SK-N-SH (cell line): ENCODE measurements around the gene GHRHR. TPM values are rescaled to one million over a fixed set of nuclear protein-coding genes. Genes with fewer than 3 reads are reported as not detected.

Experiments used
- CTCF ChIA-PET: fragments of 300-600, 350-600 bp; formaldehyde crosslinking; extraction: SDS; loops from one replicate; lab custom pipeline; 2021; lab: Yijun Ruan, JAX
- POLR2A ChIA-PET: fragments of 350-600 bp; sonication (Branson Sonifier 250); formaldehyde crosslinking; extraction: SDS; loops from one replicate; lab custom pipeline; 2020; ENCODE audit warnings: antibody characterized with exemption, inconsistent platforms; lab: Yijun Ruan, JAX
- DNase-seq: peaks from one replicate; pipeline ENCODE4 v3.0.0; 2012
- H2AFZ ChIP-seq: fragments of 200-600 bp; sonication (generic); 2 replicates; pipeline ENCODE4 v1.8.1; 2016; ENCODE audit warnings: antibody characterized with exemption, mild to moderate bottlenecking, low read depth
- H3F3A ChIP-seq: fragments of 200-600 bp; sonication (generic); replicated peaks from 2 replicates; pipeline ENCODE3; 2016; ENCODE audit warnings: antibody characterized with exemption, mild to moderate bottlenecking; ENCODE audit not compliant: insufficient read depth
- H3K27ac ChIP-seq, 2 experiments: fragments of 200-500 bp in 1 of 2; fragments of 200-600 bp in 1 of 2; sonication (Bioruptor generic) in 1 of 2; sonication (generic), shearing (Covaris generic) in 1 of 2; 2 replicates each; pipeline versions ENCODE4 v1.5.1 to v1.6.1; 2014 to 2016; ENCODE audit warnings: low read depth in 2 of 2, inconsistent platforms in 1 of 2, low read length in 1 of 2, mild to moderate bottlenecking in 1 of 2, mixed read lengths in 1 of 2
- H3K27me3 ChIP-seq: fragments of 200-600 bp; sonication (generic), shearing (Covaris generic); 2 replicates; pipeline ENCODE4 v1.6.1; 2016; ENCODE audit warnings: mixed run types; ENCODE audit not compliant: insufficient read depth
- H3K36me3 ChIP-seq, 2 experiments: fragments of 200-500 bp in 1 of 2; fragments of 200-600 bp in 1 of 2; sonication (Bioruptor generic) in 1 of 2; sonication (generic) in 1 of 2; replicated peaks in 1 of 2; 2 replicates each; pipeline versions ENCODE3 to v1.5.1; 2014 to 2016; ENCODE audit warnings: low read length in 1 of 2, mild to moderate bottlenecking in 1 of 2; ENCODE audit not compliant: insufficient read depth in 2 of 2, control insufficient read depth in 1 of 2
- H3K4me1 ChIP-seq, 2 experiments: fragments of 200-500 bp in 1 of 2; fragments of 200-600 bp in 1 of 2; sonication (Bioruptor generic) in 1 of 2; sonication (generic), shearing (Covaris generic) in 1 of 2; 2 replicates each; pipeline versions ENCODE4 v1.5.1 to v1.6.1; 2014 to 2016; ENCODE audit warnings: low read depth in 1 of 2, low read length in 1 of 2, mixed run types in 1 of 2; ENCODE audit not compliant: insufficient read depth in 2 of 2, control insufficient read depth in 1 of 2
- H3K4me2 ChIP-seq: fragments of 200-600 bp; sonication (generic), shearing (Covaris generic); 2 replicates; pipeline ENCODE4 v1.6.1; 2017; ENCODE audit warnings: mixed run types
- H3K4me3 ChIP-seq, 2 experiments: fragments of 200-500 bp in 1 of 2; fragments of 200-600 bp in 1 of 2; sonication (Bioruptor generic) in 1 of 2; sonication (generic), shearing (Covaris generic) in 1 of 2; 2 replicates each; pipeline versions ENCODE4 v1.5.1 to v1.8.1; 2014 to 2016; ENCODE audit warnings: low read depth in 2 of 2, inconsistent platforms in 1 of 2, low read length in 1 of 2, mild to moderate bottlenecking in 1 of 2, mixed read lengths in 1 of 2, moderate library complexity in 1 of 2
- H3K79me2 ChIP-seq: fragments of 200-600 bp; sonication (generic); 2 replicates; pipeline ENCODE4 v1.8.1; 2017; ENCODE audit warnings: mild to moderate bottlenecking; ENCODE audit not compliant: insufficient read depth
- H3K9ac ChIP-seq: fragments of 200-600 bp; sonication (generic); 2 replicates; pipeline ENCODE4 v1.6.1; 2017; ENCODE audit warnings: mixed run types
- H3K9me2 ChIP-seq: fragments of 200-600 bp; sonication (generic); 2 replicates; pipeline ENCODE4 v1.6.1; 2017; ENCODE audit warnings: mixed run types
- H3K9me3 ChIP-seq: fragments of 200-600 bp; sonication (generic); 2 replicates; pipeline ENCODE4 v1.6.1; 2017; ENCODE audit warnings: mixed run types, mild to moderate bottlenecking, moderate library complexity
- H4K20me1 ChIP-seq: fragments of 200-600 bp; sonication (generic); 2 replicates; pipeline ENCODE4 v1.6.1; 2017; ENCODE audit warnings: mild to moderate bottlenecking, mixed run types; ENCODE audit not compliant: insufficient read depth
- EP300 ChIP-seq, 2 experiments: IDR thresholded peaks; 2 replicates each; pipeline versions ENCODE4 v1.4.0 to v1.6.1; 2012; ENCODE audit warnings: borderline replicate concordance in 1 of 2, low read depth in 1 of 2, low read length in 1 of 2
- EZH2phosphoT487 ChIP-seq: fragments of 200-600 bp; sonication (generic); IDR thresholded peaks from 2 replicates; pipeline ENCODE4 v1.6.1; 2017; ENCODE audit warnings: low read depth, mixed run types, mild to moderate bottlenecking, antibody characterized with exemption, moderate library complexity, borderline replicate concordance
- FOXJ3 ChIP-seq: sonication (generic); formaldehyde crosslinking; IDR thresholded peaks from 2 replicates; pipeline ENCODE4 v1.5.1; 2020; ENCODE audit warnings: mild to moderate bottlenecking, missing genetic modification reagents
- FOXM1 ChIP-seq: IDR thresholded peaks from 2 replicates; pipeline ENCODE4 v1.4.0; 2012; ENCODE audit warnings: low read depth, mild to moderate bottlenecking
- GABPA ChIP-seq: IDR thresholded peaks from 2 replicates; pipeline ENCODE4 v1.4.0; 2012; ENCODE audit warnings: low read depth, mild to moderate bottlenecking
- GATA2 ChIP-seq: sonication (generic); formaldehyde crosslinking; IDR thresholded peaks from 2 replicates; pipeline ENCODE4 v1.5.0; 2020; ENCODE audit warnings: mild to moderate bottlenecking, missing genetic modification reagents
- IRF3 ChIP-seq: fragments of 150-350 bp; IDR thresholded peaks from 2 replicates; pipeline ENCODE4 v1.6.1; 2016; ENCODE audit warnings: mild to moderate bottlenecking, low read depth, low read length
- MAX ChIP-seq: IDR thresholded peaks from 2 replicates; pipeline ENCODE4 v1.4.0; 2012; ENCODE audit warnings: low read depth
- MXI1 ChIP-seq: IDR thresholded peaks from 2 replicates; pipeline ENCODE4 v1.6.1; 2012; ENCODE audit warnings: mild to moderate bottlenecking, low read depth, low read length, improper control_type of control experiment
- NFIC ChIP-seq: IDR thresholded peaks from 2 replicates; pipeline ENCODE4 v1.4.0; 2012; ENCODE audit warnings: borderline replicate concordance
- PBX3 ChIP-seq: IDR thresholded peaks from 2 replicates; pipeline ENCODE4; 2012
- RXRA ChIP-seq: IDR thresholded peaks from 2 replicates; pipeline ENCODE4 v1.4.0; 2012; ENCODE audit warnings: low read depth, mild to moderate bottlenecking, borderline replicate concordance
- TAF1 ChIP-seq: IDR thresholded peaks from 2 replicates; pipeline ENCODE4 v1.6.1; 2012; ENCODE audit warnings: low read depth, mild to moderate bottlenecking, low read length, moderate library complexity, borderline replicate concordance
- TCF12 ChIP-seq: IDR thresholded peaks from 2 replicates; pipeline ENCODE4 v1.4.0; 2012
- TEAD4 ChIP-seq: IDR thresholded peaks from 2 replicates; pipeline ENCODE4 v1.4.0; 2012; ENCODE audit warnings: mild to moderate bottlenecking, borderline replicate concordance; ENCODE audit not compliant: insufficient read depth
- USF1 ChIP-seq: IDR thresholded peaks from 2 replicates; pipeline ENCODE4 v1.4.0; 2012; ENCODE audit warnings: low read depth, borderline replicate concordance
- USF2 ChIP-seq: fragments of 150-350 bp; IDR thresholded peaks from 2 replicates; pipeline ENCODE4 v1.6.1; 2017; ENCODE audit warnings: antibody characterized with exemption, low read length, low read depth, borderline replicate concordance
- WGBS: methylation state at CpG from one replicate; pipeline ENCODE4 v1.1.6; 2017; ENCODE audit warnings: low lambda C conversion rate; 5-methylcytosine and 5-hydroxymethylcytosine counted together
- polyA plus RNA-seq, 3 experiments: library from polyadenylated mRNA; depleted of rRNA; stranded (reverse); fragments of >200 nt; gene quantifications; 2 replicates each; pipeline ENCODE4 v1.2.3, GENCODE V29; 2012

The GHRHR gene
- polyA plus RNA-seq, 1 of the 3 experiments (the other 2 are of a cell fraction): not detected

GRCh38 chr7:30973292-30973691 is 9.5 kb downstream of the GHRHR start:
- Histone ChIP-seq H3K79me2 (no peaks in the 10 kb centered on the region), H3K9me2 (no peaks in the 10 kb centered on the region), H3F3A (no peaks in the 10 kb centered on the region), H3K9me3 (no peaks in the 10 kb centered on the region), H3K4me1 (peaks cover 0 to 6% of the 10 kb centered on the region in 2 experiments; a peak in 1 of 4 replicates), H2AFZ (no peak overlapping the region), H3K36me3 (no peaks in the 10 kb centered on the region), H4K20me1 (no peaks in the 10 kb centered on the region), H3K9ac (no peak overlapping the region), H3K27me3 (peaks cover 22% of the 10 kb centered on the region; the same call in 1 of the 2 replicates), H3K27ac (no peak overlapping the region), H3K4me2 (no peak overlapping the region), H3K4me3 (no peak overlapping the region)
- WGBS: 35% methylated on average over 3 of the region's 3 CpGs
- TF ChIP-seq NFIC (no peak), RXRA (no peak)
- DNase-seq: peak; percentile 6
- CTCF ChIA-PET: interaction anchor here (1.3 to 31.8 kb wide), 16 partner anchors 9 to 291 kb away, joined by 3 to 1191 read pairs (median 7); partner anchors contain the start of genes CRHR2 and GHRHR
- POLR2A ChIA-PET: no interaction called here

GRCh38 chr7:30973791-30974604 is 10.2 kb downstream of the GHRHR start:
- no peak overlapping the region for H3K27ac ChIP-seq
- peaks cover 28% of the 10 kb centered on the region; the same call in 1 of the 2 replicates for H3K27me3 ChIP-seq
- CTCF ChIA-PET: interaction anchor here (0.7 to 31.8 kb wide), 21 partner anchors 8 to 291 kb away, joined by 3 to 1191 read pairs (median 6); partner anchors contain the start of genes CRHR2 and GHRHR
- H3K4me3 ChIP-seq: no peak overlapping the region
- H3F3A ChIP-seq: no peaks in the 10 kb centered on the region
- peaks cover 0 to 9% of the 10 kb centered on the region in 2 experiments; a peak in 1 of 4 replicates for H3K4me1 ChIP-seq
- peak; percentile 10 for DNase-seq
- no peaks in the 10 kb centered on the region for H3K36me3 ChIP-seq
- no peaks in the 10 kb centered on the region for H4K20me1 ChIP-seq
- H3K4me2 ChIP-seq: no peak overlapping the region
- H3K9ac ChIP-seq: no peak overlapping the region
- no peak for TF ChIP-seq USF2
- TF ChIP-seq PBX3: no peak
- no peak for TF ChIP-seq EZH2phosphoT487
- no peak for TF ChIP-seq NFIC
- no peak for TF ChIP-seq TAF1
- TF ChIP-seq USF1: no peak
- no peak for TF ChIP-seq GATA2 (CRISPR knock-in tag)
- no peak for TF ChIP-seq MAX
- TF ChIP-seq FOXM1: no peak
- TF ChIP-seq EP300 (IDR thresholded peaks at IDR 0.05; ENCODE audit: borderline replicate concordance in 1 of 2, low read depth in 1 of 2, low read length in 1 of 2): no peak
- TF ChIP-seq FOXJ3 (CRISPR knock-in tag): no peak
- TF ChIP-seq TEAD4: no peak
- TF ChIP-seq GABPA: no peak
- no peak for TF ChIP-seq MXI1
- no peak for TF ChIP-seq TCF12
- no peak for TF ChIP-seq IRF3
- 77% methylated on average over 15 of the region's 18 CpGs for WGBS
- H3K9me3 ChIP-seq: no peaks in the 10 kb centered on the region
- H3K9me2 ChIP-seq: no peaks in the 10 kb centered on the region
- H3K79me2 ChIP-seq: no peaks in the 10 kb centered on the region
- no peak overlapping the region for H2AFZ ChIP-seq
- POLR2A ChIA-PET: no interaction called here
